ENCODE data around the gene CYSTM1.

The CYSTM1 gene

GRCh38 chr5:140255460-140256157 lies 80.6 kb downstream of the CYSTM1 start:
- DNase-seq (ENCODE audit: low read depth, low spot score) = no peak

DNA sequence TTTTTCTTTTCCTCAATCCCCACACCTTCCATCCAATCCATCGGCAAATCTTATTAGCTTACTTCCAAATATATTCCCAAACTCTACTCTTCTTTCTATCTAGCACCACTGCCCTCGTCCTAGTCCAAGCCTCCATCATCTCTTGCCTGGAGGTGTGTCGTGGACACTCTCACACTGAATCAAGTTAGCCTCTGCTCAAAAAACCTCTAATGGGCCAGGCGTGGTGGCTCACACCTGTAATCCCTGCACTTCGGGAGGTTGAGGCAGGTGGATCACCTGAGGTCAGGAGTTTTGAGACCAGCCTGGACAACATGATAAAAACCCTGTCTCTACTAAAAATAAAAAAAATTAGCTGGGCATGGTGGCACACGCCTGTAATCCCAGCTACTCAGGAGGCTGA lies 81.7 kb downstream of the CYSTM1 start:
- no peak for DNase-seq (ENCODE audit: low read depth, low spot score)

- DNase-seq (ENCODE audit: low read depth, low spot score) = no peak
Observed at GRCh38 chr5:140258016-140258415, 83.0 kb downstream of the CYSTM1 start.

- no peak for DNase-seq (ENCODE audit: low read depth, low spot score)
Observed at GRCh38 chr5:140258873-140259272, 83.9 kb downstream of the CYSTM1 start.

- DNase-seq (ENCODE audit: low read depth, low spot score) = no peak
Observed at GRCh38 chr5:140259500-140259899, 84.5 kb downstream of the CYSTM1 start.

- DNase-seq (ENCODE audit: low read depth, low spot score) = no peak
Observed at GRCh38 chr5:140260089-140260656, 85.2 kb downstream of the CYSTM1 start.

DNA sequence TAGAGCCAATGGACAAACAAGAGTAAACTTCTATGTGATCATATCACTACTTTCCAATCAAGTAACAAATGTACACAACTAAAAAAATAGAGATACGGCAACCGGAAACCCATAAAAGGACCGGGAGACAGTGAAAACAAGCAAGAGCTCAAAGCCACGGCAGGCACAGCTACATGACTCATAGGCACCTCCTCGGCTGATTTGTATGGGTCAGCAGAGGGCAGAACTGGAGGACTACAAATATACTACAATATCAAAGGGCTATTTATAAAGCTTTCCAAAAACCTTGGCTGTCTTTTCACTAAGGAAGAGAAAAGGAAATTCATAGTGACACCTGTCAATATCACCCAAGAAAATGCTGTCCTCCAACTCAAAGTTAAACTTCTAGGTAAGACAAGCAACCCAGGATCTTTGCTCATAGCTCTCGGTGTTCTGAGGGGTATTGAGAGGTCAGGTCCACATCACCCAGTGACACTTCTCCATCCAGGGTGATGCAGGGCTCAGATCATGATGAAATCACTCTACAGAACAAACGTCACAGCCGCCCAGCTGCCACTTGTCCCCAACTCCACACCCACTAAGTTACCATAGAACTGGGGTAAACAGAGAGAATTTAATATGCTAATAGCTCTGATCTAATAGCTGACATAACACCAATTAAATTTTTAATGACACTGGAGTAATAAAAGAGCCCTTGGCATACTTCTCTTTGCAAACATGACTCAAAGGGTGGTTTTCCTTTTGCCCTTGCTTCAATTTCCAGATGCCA lies 86.6 kb downstream of the CYSTM1 start:
- peak; percentile 50 for DNase-seq (ENCODE audit: low read depth, low spot score)

DNA sequence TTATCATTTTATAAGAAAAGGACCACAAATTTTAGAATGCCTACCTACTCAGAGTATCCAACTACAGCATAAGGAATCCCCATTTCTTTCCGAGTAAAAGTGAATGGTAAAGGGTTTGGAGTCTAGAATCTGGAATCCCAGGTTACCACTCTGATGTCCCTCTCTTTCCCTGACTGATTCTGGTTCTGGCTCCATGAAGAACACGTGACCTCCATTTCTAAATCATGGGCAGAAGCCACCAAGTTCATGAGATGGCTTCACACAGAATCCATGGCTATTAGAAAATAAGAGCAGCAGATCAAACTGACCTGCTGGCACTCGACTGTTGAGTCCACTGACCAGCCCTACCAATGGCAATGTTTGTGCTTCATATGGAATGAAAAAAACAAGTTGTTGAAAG lies 87.2 kb downstream of the CYSTM1 start:
- no peak for DNase-seq (ENCODE audit: low read depth, low spot score)

DNA sequence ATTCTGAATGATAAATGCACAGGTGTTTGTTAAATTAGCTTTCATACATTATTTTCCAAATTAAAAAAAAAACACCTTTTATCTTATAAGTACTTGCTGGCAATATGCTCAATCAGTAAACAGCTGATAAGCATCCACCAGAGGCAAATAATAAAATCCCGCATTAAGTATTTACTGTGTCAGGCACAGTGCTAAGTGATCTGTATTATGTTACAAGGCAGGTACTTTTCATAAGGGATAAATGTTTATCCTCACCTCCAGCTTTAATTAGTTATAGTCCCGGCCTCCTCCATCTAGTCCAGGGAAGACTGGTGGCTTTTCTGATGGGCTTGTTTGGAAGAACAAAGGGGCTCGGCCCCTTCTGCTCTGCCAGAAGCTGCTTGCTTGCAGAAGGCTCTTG lies 87.9 kb downstream of the CYSTM1 start:
- no peak for DNase-seq (ENCODE audit: low read depth, low spot score)

- no peak for DNase-seq (ENCODE audit: low read depth, low spot score)
Observed at GRCh38 chr5:140265845-140266244, 90.9 kb downstream of the CYSTM1 start.

DNA sequence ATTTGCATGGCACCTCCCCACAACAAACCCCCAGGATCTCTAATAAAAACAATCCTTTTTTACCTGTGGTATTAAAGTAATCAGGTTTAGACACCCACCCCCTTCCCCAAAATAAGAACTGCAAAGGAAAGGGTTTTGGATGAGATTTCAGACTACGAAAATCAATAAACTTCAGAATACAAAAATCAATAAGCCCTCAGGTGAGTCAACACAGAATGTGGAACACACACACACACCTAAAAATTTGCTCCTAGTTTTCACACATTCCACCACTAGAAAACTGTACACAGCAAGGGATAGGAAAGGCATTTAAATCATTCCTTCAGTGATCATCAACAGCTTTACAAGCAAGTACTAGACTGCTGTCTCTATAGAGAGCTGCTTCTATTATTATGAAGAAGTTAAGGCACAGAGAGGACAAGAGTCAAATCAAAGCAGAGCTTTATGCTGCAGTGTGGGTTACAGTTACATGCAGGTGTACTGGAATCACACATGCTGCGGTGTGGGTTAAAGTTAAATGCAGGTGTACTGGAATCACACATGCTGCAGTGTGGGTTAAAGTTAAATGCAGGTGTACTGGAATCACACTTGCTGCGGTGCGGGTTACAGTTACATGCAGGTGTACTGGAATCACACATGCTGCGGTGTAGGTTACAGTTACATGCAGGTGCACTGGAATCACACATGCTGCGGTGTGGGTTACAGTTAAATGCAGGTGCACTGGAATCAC lies 91.6 kb downstream of the CYSTM1 start:
- DNase-seq (ENCODE audit: low read depth, low spot score) = no peak

- DNase-seq (ENCODE audit: low read depth, low spot score) = no peak
Observed at GRCh38 chr5:140267201-140267540, 92.2 kb downstream of the CYSTM1 start.

DNA sequence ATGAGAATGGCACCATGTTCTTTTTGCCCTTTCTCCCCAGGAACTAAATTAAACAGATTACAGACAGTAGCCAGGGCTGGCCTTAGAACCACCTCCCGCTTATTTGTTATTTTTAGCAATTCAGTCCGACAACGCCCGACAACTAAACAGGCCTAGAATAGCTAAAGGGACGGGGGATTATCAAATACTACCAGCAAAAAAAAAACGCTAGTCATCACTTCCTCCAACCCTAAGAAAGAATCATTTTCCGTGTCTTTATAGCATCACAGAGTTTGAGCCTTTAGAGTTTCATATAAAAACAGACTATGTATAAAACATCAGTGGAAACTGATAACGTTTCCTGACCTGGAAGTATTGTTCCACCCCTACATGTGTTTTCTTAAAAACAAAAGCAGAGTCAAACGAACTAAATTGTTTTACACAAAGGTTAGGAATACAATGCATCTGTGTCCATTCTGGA lies 92.6 kb downstream of the CYSTM1 start:
- DNase-seq (ENCODE audit: low read depth, low spot score) = no peak

DNA sequence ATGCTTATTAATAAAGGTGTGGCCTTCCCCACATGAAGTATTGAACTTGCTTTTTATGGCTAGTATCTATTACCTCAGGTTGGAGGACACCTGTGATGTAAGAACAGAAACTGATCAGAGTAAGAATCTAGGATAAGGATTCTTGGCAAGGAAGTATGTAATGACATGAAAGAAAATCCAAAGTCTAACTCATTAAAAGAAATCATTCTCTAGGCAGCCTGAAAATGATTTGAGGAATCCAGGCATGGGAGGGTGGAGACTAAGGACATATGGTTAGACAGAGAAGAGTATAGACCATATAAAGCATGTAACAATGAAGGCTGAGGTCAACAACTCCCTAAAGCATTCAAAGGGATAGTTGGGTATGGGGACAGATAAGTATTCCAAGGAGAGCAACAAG lies 95.0 kb downstream of the CYSTM1 start:
- no peak for DNase-seq (ENCODE audit: low read depth, low spot score)

- DNase-seq (ENCODE audit: low read depth, low spot score) = no peak
Observed at GRCh38 chr5:140273401-140273877, 98.5 kb downstream of the CYSTM1 start.

- no peak for DNase-seq (ENCODE audit: low read depth, low spot score)
Observed at GRCh38 chr5:140275837-140276236, 100.8 kb downstream of the CYSTM1 start.

DNA sequence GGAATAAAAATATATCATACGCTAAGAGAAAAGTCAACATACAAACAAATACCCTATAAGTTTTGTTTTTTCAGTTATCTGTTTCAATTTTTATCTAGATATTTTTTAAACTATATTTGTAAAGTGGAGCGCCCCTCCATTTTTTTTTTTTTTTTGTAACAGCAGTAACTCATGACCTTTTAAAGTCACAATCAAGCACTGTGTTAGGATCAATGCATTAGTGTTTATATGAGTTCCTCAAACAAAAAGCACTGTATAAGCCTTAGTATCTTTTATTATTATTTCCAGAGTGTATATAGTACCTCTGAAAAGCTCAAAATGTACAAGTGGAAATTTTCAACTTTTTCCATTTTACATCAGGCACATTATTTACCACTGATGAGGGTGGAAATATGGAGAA lies 107.3 kb downstream of the CYSTM1 start:
- no peak for DNase-seq (ENCODE audit: low read depth, low spot score)

- DNase-seq (ENCODE audit: low read depth, low spot score) = no peak
Observed at GRCh38 chr5:140284013-140284412, 109.0 kb downstream of the CYSTM1 start.

DNA sequence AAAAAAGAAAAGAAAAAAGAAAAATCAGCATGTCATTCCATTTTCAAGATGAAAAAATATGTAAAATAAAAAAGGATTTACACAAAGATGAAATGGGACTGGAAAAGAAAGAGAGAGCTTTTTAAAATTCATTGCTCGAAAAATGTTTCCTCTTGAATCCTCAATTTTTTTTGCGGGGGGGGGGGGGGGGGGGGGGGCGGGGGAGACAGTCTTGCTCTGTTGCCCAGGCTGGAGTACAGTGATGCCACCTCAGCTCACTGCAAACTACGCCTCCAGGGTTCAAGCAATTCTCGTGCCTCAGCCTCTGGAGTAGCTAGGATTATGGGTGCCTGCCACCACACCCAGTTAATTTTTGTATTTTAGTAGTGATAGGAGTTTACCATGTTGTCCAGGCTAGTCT lies 111.4 kb downstream of the CYSTM1 start:
- no peak for DNase-seq (ENCODE audit: low read depth, low spot score)

DNA sequence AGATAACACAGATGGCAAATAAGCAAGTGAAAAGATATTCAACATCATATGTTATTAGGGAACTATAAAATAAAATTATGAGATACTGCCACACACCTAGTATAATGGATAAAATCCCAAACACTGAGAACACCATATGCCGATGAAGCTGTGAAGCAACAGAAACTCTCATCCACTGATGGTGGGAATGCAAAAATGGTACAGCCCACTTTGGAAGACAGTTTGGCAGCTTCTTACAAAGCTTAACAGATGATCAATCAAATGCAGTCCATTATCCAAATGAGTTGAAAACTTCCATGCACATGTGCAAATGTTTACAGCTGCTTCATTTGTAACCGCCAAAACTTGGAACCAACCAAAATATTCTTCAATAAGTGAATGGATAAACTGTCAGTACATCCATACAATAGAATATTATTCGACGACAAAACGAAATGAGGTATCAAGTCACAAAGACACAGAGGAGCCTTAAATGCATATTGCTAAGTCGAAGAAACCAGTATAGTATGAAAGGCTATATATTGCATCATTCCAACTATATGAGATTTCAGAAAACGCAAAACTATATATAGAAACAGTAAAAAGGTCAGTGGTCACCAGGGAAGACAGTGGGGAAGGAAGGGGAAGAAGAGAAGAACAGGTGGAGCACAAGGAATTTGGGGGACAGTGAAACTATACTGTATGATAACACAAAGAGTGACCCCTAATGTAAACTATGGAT lies 113.0 kb downstream of the CYSTM1 start:
- no peak for DNase-seq (ENCODE audit: low read depth, low spot score)

DNA sequence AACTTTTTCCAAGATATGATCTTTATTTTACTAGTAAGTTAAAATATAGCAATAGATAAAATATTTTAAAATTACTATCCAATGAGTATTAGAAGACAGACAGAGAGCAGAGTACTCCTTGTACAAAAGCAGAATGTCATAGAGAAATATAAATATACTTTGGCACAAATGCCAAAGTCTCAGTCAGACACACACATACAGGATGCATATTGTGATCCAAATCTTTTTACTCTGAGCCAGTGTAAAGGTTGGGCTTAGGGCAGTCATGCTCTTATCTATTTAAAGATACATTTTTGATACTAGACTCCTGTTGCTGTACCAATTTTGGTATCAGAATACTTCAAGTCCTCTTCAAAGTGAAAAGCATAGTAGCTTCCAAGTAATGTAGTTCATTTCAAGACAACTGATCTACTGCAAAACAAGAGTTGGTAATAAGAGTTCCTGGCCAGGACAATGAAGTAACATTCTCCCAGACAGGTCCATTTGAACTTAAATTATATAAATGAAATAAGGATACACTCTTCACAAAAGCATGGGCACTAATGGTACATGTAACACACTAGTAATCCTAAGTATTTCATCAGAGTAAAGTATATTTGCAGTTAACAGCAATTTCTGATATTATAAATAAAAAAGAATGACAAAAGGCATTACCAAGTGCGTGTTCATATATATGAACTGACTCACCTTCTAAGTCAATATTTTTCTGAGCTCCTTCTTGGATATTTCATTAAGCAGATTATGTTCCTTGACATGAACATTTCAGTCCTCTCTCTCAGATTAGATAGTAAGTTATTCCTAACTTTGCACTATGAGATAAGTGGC lies 117.4 kb downstream of the CYSTM1 start:
- no peak for DNase-seq (ENCODE audit: low read depth, low spot score)

Data from smooth muscle cell of the brain vasculature (primary cell).